DMS53 treated with DMSO at 0.1 percent for 48 hours (cell line): Measurements from ENCODE around the gene XPO5.
"Not testable (repeated sequence)": the region's sequence is repeated elsewhere in the genome, so short reads cannot be mapped to it uniquely, and the experiment has no call there.

ENCODE experiments used
- DNase-seq: peaks from one replicate; lab custom pipeline; 2025; ENCODE audit not compliant: unreplicated experiment; lab: John Stamatoyannopoulos, UW

XPO5 gene

GRCh38 chr6:43584892-43585570 is 9.2 kb upstream of the XPO5 start:
- DNase-seq, result no peak

- no peak for DNase-seq
These were observed 7.1 kb upstream of the XPO5 start for GRCh38 chr6:43582911-43583310.

- no peak for DNase-seq
These were observed 3.3 kb upstream of the XPO5 start for GRCh38 chr6:43579171-43579570.

GRCh38 chr6:43578748-43579147 is 2.9 kb upstream of the XPO5 start:
- DNase-seq, result no peak

- DNase-seq, result no peak
These were observed 600 bp downstream of the XPO5 start for GRCh38 chr6:43575105-43575771.

GRCh38 chr6:43572015-43572414 is 3.8 kb downstream of the XPO5 start:
- DNase-seq, result no peak

GRCh38 chr6:43570876-43571441 is 4.9 kb downstream of the XPO5 start:
- DNase-seq, result no peak

- no peak for DNase-seq
These were observed 16.5 kb downstream of the XPO5 start for GRCh38 chr6:43559328-43559727.

- DNase-seq, result not testable (repeated sequence)
These were observed 18.2 kb downstream of the XPO5 start for GRCh38 chr6:43557620-43558019.

GRCh38 chr6:43547222-43547621 is 28.6 kb downstream of the XPO5 start:
- no peak for DNase-seq

- no peak for DNase-seq
These were observed 31.4 kb downstream of the XPO5 start for GRCh38 chr6:43544461-43544860.

GRCh38 chr6:43541774-43542471 is 33.9 kb downstream of the XPO5 start:
- DNase-seq, result no peak

- DNase-seq, result no peak
These were observed 35.3 kb downstream of the XPO5 start for GRCh38 chr6:43540507-43540906.

- not testable (repeated sequence) for DNase-seq
These were observed 36.4 kb downstream of the XPO5 start for GRCh38 chr6:43539409-43539808.

GRCh38 chr6:43538986-43539385 is 36.9 kb downstream of the XPO5 start:
- DNase-seq, result not testable (repeated sequence)

- no peak for DNase-seq
These were observed 43.6 kb downstream of the XPO5 start for GRCh38 chr6:43532201-43532600.

- DNase-seq, result no peak
These were observed 51.3 kb downstream of the XPO5 start for GRCh38 chr6:43524483-43524961.

- no peak for DNase-seq
These were observed 52.6 kb downstream of the XPO5 start for GRCh38 chr6:43523284-43523683.

- DNase-seq, result no peak
These were observed 53.1 kb downstream of the XPO5 start for GRCh38 chr6:43522547-43523261.

GRCh38 chr6:43521836-43522235 is 54.0 kb downstream of the XPO5 start:
- no peak for DNase-seq

GRCh38 chr6:43520097-43520496 is 55.7 kb downstream of the XPO5 start:
- no peak for DNase-seq
